Muscle layer of colon (tissue), 2 donors: ENCODE results near the gene UHMK1.
"Not testable (repeated sequence)": the region's sequence is repeated elsewhere in the genome, so short reads cannot be mapped to it uniquely, and the experiment has no call there.

Source experiments
- H3K27ac ChIP-seq: one replicate; pipeline ENCODE4 v1.7.0; 2013; ENCODE audit warnings: low read depth, mild to moderate bottlenecking, low read length, moderate library complexity
- H3K27me3 ChIP-seq, 2 donors: one replicate each; pipeline ENCODE4 v1.7.0; 2013; ENCODE audit warnings: low read length in 2 of 2, mild to moderate bottlenecking in 2 of 2; ENCODE audit not compliant: insufficient read depth in 2 of 2, control insufficient read depth in 1 of 2
- H3K36me3 ChIP-seq: one replicate; pipeline ENCODE4 v1.7.0; 2013; ENCODE audit warnings: mild to moderate bottlenecking, low read length; ENCODE audit not compliant: insufficient read depth
- H3K4me1 ChIP-seq: one replicate; pipeline ENCODE4 v1.7.0; 2013; ENCODE audit warnings: mild to moderate bottlenecking, low read length; ENCODE audit not compliant: insufficient read depth
- H3K4me3 ChIP-seq, 2 donors: one replicate each; pipeline ENCODE4 v1.7.0; 2013; ENCODE audit warnings: low read length in 2 of 2, low read depth in 1 of 2, mild to moderate bottlenecking in 1 of 2, moderate library complexity in 1 of 2
- H3K9ac ChIP-seq: one replicate; pipeline ENCODE4 v1.7.0; 2013; ENCODE audit warnings: low read length
- H3K9me3 ChIP-seq: one replicate; pipeline ENCODE4 v1.7.0; 2013; ENCODE audit warnings: mild to moderate bottlenecking, low read length
- donor health status: abdominal sarcoma.
- donor health status: Adenocarcinoma of cecum.

The UHMK1 gene

DNA sequence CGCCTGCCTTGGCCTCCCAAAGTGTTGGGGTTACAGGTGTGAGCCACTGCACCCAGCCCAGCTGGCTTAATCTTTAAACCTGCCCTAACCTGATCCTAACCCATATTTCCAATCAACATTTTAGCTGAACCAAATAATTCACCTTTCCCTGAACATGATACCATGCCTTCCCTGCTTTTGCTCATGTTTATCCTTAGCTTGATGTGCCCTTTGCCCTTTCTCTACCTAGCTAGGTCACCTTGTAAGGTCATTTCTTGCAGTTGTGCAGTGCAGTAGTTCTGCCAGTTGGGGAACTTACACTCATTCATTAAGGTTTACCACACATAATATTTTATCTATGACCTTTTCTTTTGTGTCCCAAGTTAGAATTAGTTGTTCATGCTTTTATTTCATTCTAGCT, 69.3 kb downstream of the UHMK1 start:
- peaks cover 28% of the 10 kb centered on the region for H3K4me1 ChIP-seq
- H3K9ac ChIP-seq: no peak overlapping the region
- no peaks in the 10 kb centered on the region for H3K27me3 ChIP-seq
- no peak overlapping the region for H3K4me3 ChIP-seq
- H3K36me3 ChIP-seq: peaks cover 13% of the 10 kb centered on the region
- no peaks in the 10 kb centered on the region for H3K9me3 ChIP-seq
- no peak overlapping the region for H3K27ac ChIP-seq

DNA sequence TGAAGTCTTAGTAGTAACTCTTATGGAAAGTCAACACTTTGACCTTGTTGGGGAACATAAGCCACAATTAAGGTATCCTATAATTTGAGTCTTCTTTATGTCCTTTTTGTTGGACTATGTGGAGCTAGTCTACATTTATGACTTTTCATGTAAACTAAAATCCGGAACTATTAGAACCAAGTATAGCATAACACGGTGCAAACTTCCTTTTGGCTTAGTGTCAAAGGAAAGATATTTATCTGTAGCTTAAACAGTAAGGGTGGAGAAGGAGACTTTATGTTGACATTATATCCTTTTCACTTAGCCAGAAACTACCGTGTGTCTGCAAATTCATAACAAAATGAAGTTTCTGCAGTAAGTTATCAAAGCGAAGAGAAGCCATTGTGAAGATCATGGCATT, 71.2 kb downstream of the UHMK1 start:
- Histone ChIP-seq H3K4me1 (peaks cover 34% of the 10 kb centered on the region), H3K9me3 (no peaks in the 10 kb centered on the region)

DNA sequence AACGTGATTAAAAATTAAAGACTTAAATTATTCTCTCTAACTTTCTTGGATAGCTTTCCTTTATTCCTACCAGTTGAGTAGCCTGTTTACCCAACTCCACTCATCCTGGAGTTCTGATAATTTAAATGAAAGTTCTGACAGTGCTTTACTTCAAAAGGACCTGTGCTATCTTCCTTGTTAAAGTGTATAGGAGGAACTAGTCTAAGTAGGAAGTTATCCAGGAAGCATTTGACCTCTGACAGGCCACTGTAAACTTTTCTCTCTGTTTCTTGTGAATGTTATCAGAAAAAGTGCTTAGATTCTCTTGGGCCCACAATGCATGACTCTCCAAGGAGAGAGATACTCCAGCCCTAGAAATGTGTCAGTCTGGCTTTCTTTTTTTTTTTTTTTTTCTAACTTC, 73.1 kb downstream of the UHMK1 start:
- Histone ChIP-seq H3K9ac (no peak overlapping the region), H3K4me1 (peaks cover 28% of the 10 kb centered on the region), H3K27ac (no peak overlapping the region), H3K4me3 (no peak overlapping the region), H3K36me3 (peaks cover 13% of the 10 kb centered on the region), H3K9me3 (no peaks in the 10 kb centered on the region), H3K27me3 (no peaks in the 10 kb centered on the region)

More for the DNA sequence above, 71.2 kb downstream of the UHMK1 start:
- Histone ChIP-seq H3K9ac (no peak overlapping the region), H3K27ac (no peak overlapping the region), H3K4me3 (no peak overlapping the region), H3K36me3 (peaks cover 13% of the 10 kb centered on the region), H3K27me3 (no peaks in the 10 kb centered on the region)

DNA sequence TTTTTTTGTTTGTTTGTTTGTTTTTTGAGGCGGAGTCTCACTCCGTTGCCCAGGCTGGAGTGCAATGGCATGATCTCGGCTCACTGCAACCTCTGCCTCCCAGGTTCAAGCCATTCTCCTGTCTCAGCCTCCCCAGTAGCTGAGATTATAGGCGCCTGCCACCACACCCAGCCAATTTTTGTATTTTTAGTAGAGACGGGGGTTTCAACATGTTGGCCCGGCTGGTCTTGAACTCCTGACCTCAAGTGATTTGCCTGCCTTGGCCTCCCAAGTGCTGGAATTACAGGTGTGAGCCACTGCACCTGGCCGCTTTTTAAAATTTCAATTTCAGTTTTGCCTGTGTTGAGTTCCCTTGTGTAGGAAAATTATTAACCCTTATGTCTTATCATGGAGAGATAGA, 73.5 kb downstream of the UHMK1 start:
- Histone ChIP-seq H3K4me1 (peaks cover 28% of the 10 kb centered on the region), H3K36me3 (peaks cover 13% of the 10 kb centered on the region)
- H3K4me3 ChIP-seq, H3K27me3 ChIP-seq, H3K9me3 ChIP-seq, H3K9ac ChIP-seq, H3K27ac ChIP-seq: not testable (repeated sequence)

DNA sequence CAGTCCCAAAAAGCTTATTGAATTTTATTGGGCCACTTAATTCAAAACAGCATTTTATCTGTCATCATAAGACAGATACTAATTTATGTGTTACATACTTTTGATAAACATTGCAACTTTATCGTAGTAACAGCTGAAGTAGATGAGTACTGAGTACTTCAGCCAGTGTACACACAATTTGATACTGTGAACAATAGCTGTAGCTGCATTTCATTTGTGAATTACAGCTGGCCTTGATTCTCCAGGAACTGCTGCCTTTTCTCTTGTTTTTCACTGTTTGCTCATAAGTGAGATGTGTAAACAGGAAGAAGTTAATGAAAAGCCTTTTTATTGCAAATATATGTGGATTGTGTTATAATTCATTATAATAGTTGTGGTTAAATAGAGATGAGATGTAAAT, 74.1 kb downstream of the UHMK1 start:
- Histone ChIP-seq H3K9me3 (no peaks in the 10 kb centered on the region), H3K9ac (no peak overlapping the region), H3K27ac (no peak overlapping the region), H3K4me1 (peaks cover 28% of the 10 kb centered on the region), H3K4me3 (no peak overlapping the region), H3K27me3 (no peaks in the 10 kb centered on the region), H3K36me3 (peaks cover 12% of the 10 kb centered on the region)

DNA sequence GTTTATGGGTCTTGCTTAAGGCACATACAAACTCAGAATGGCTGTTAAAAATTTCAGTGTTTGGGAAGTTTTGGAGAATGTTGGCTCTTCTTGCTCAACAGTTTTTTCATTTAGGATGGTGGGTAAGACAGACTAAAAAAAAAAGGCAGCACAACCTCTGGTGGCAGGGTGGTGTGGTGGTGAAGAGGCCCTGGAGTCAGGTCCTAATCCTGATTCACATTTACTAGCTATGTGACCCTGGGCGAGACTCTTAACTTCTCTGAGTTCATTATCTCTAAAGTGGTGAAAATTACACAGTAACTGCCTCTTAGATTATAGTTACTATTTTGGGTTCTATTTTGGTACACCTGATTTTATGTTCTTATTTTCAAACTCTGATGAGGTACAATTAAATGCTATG, 75.5 kb downstream of the UHMK1 start:
- H3K4me3 ChIP-seq: no peak overlapping the region
- H3K4me1 ChIP-seq: peaks cover 24% of the 10 kb centered on the region
- H3K36me3 ChIP-seq: peaks cover 8% of the 10 kb centered on the region
- no peaks in the 10 kb centered on the region for H3K27me3 ChIP-seq
- H3K27ac ChIP-seq: no peak overlapping the region
- no peaks in the 10 kb centered on the region for H3K9me3 ChIP-seq
- H3K9ac ChIP-seq: no peak overlapping the region

DNA sequence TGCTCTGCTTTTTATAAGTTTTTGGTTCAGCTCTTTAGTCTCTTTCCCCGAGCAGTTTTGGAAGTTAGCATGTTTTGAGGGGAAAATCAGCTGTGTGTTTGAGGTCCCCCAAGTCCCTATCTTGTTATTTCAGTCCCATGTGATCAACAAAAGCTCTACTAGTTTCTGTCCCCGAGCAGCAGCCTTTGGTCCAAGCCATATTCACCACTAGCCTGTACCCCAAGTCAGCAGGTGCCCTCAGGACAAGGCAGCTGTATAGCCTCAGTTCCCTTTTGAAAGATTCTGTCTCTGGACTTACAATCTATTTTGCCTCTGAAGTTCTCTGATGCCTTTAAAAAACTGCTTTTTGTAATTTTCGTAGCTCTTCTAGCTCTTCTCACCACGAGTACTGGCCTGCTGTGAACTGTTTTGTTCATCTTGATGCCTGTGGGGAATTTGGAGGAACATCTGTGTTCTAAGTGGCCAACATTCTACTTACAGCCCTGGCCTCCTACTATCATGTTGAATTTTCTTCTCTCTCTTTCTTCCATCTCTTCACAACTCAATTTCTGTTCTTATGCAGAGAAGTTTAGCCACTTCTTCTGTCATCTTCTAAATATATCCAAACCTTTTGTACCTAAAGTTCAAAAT, 80.6 kb downstream of the UHMK1 start:
- Histone ChIP-seq H3K4me1 (no peaks in the 10 kb centered on the region), H3K36me3 (peaks cover 20% of the 10 kb centered on the region), H3K27me3 (no peaks in the 10 kb centered on the region), H3K9ac (no peak overlapping the region), H3K27ac (no peak overlapping the region), H3K9me3 (no peaks in the 10 kb centered on the region), H3K4me3 (no peak overlapping the region)

DNA sequence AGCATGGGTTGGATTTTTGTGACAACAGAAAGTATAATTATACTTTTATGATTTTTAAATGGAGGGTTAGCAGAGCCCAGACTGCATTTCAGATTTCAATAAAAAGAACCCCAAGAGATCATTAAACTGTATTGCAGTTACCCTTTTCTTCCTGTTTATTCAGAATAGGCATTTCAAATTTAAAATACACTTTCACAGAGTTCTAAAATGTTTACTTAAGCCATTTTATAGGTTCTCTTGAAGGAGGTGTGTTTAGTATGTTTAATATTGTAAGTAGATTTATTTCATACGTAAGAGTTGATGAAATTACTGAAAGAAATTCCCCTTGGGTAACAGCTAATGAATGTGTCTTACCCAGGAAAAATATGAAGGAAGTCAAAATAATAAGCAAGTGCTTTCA, 81.3 kb downstream of the UHMK1 start:
- no peaks in the 10 kb centered on the region for H3K27me3 ChIP-seq
- H3K36me3 ChIP-seq: peaks cover 20% of the 10 kb centered on the region
- H3K4me3 ChIP-seq: no peak overlapping the region
- H3K27ac ChIP-seq: no peak overlapping the region
- H3K4me1 ChIP-seq: no peaks in the 10 kb centered on the region
- H3K9ac ChIP-seq: no peak overlapping the region
- no peaks in the 10 kb centered on the region for H3K9me3 ChIP-seq
